Measurements from ENCODE around the gene S100A2. TPM values are rescaled to one million over a fixed set of nuclear protein-coding genes. Genes with fewer than 3 reads are reported as not detected.

S100A2 gene
- total and polyA plus RNA-seq, 2 donors from 2014 or later, result 152 to 416 TPM

DNA sequence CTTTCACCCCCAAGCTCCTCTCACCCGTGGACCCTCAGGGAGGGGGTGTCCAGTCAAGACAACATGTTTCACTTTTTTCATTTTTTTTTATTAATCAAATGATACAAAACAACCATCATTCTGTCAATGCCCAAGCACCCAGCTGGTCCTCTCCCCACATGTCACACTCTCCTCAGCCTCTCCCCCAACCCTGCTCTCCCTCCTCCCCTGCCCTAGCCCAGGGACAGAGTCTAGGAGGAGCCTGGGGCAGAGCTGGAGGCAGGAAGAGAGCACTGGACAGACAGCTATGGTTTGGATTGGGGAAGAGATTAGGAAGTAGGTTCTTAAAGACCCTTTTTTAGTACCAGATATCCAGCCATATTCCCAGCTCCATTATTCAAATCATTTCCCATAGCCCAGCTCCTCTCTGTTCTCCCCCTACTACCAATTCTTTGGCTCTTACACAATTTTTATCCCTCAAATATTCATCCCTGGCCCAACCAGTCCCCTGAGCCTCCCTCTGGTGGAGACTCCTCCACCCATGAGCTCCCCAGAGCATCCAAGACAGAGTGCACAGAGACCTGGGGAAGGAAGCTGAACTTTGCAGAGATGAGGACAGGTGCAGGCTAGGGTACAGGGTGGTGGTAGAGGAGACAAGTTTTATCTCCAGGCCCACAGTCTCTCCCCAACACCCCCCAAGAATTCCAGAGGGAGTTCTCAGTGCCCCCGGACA, 48.7 kb upstream of the S100A2 start:
- TF ChIP-seq CTCF (IDR thresholded peaks at IDR 0.05; ENCODE audit: borderline replicate concordance, extremely low read depth, insufficient read depth), result no peak
- FAIRE-seq (no peak), DNase-seq (peak in 1 of 5 donors; percentile 37)
- no peaks in the 10 kb centered on the region for H3K36me3 ChIP-seq (ENCODE audit: control insufficient read depth in 2 of 3, insufficient read depth in 3 of 3, low read length in 3 of 3)
- intact Hi-C loops (cut with DNase I), result no loop called here
- no peak overlapping the region for H3K4me3 ChIP-seq (ENCODE audit: low read length in 3 of 3)
- peaks cover 7 to 23% (median 20%) of the 10 kb centered on the region in 3 donors for H3K4me1 ChIP-seq (ENCODE audit: control insufficient read depth in 2 of 3, insufficient read depth in 2 of 3, low read depth in 1 of 3, low read length in 3 of 3)
- H3K27me3 ChIP-seq (ENCODE audit: control insufficient read depth, insufficient read depth, low read length), result no peaks in the 10 kb centered on the region
- H3K27ac ChIP-seq (ENCODE audit: low read depth in 2 of 2, low read length in 2 of 2), result no peak overlapping the region
- H3K9me3 ChIP-seq (ENCODE audit: control insufficient read depth in 2 of 3, insufficient read depth in 1 of 3, low read length in 3 of 3), result no peaks in the 10 kb centered on the region
- H3K9ac ChIP-seq (ENCODE audit: low read length in 3 of 3), result peak overlapping the region in 1 of 3 donors; percentile 10

GRCh38 chr1:153613406-153613805, 47.8 kb upstream of the S100A2 start:
- no peak for TF ChIP-seq CTCF (IDR thresholded peaks at IDR 0.05; ENCODE audit: borderline replicate concordance, extremely low read depth, insufficient read depth)
- Histone ChIP-seq H3K36me3 (ENCODE audit: control insufficient read depth in 2 of 3, insufficient read depth in 3 of 3, low read length in 3 of 3) (no peaks in the 10 kb centered on the region), H3K9me3 (ENCODE audit: control insufficient read depth in 2 of 3, insufficient read depth in 1 of 3, low read length in 3 of 3) (no peaks in the 10 kb centered on the region), H3K4me1 (ENCODE audit: control insufficient read depth in 2 of 3, insufficient read depth in 2 of 3, low read depth in 1 of 3, low read length in 3 of 3) (peaks cover 7 to 27% (median 23%) of the 10 kb centered on the region in 3 donors), H3K9ac (ENCODE audit: low read length in 3 of 3) (peak overlapping the region in 1 of 3 donors; percentile 92), H3K27ac (ENCODE audit: low read depth in 2 of 2, low read length in 2 of 2) (peak overlapping the region; percentile 82 to 90), H3K4me3 (ENCODE audit: low read length in 3 of 3) (peak overlapping the region in 1 of 3 donors; percentile 80), H3K27me3 (ENCODE audit: control insufficient read depth, insufficient read depth, low read length) (no peaks in the 10 kb centered on the region)
- DNase-seq (peak in 1 of 5 donors; percentile 29), FAIRE-seq (no peak)
- intact Hi-C loops (cut with DNase I), result no loop called here

DNA sequence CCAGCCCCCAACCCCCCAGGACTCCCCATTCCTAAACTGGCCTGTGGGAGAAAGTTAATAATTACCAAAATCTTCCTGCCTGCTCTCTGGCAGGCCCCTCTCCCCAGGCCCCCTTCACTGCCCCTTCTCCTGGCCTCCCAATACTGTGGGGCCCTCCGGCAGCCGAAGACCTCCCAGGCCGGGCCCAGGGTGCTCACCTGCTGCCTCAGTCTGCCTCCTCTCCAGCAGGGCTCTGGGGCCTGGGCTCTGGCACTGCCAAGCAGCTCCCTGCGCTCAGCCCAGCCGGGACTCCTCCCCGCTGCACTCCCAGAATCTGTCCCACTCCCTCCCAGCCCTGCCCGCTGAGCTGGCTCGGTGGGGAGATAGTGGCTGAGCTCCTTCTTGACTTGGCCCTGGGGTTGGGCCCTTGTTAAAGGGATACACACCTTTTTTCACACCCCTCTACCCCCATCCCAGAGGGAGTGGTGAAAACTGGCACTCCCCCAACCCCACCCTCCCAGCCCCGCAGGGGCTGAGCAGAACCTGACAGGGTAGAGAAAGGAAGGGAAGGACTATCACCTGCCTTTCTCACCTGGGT, 47.2 kb upstream of the S100A2 start, which contains the start of gene S100A16:
S100A16 (minus strand) TSS at position 383 of the 577 bp plus-strand sequence. CDS start 4,986 bp downstream, outside the sequence.
- H3K27ac ChIP-seq (ENCODE audit: low read depth in 2 of 2, low read length in 2 of 2), result peak within 1 kb of the TSS; percentile 82 to 90
- H3K9ac ChIP-seq (ENCODE audit: low read length in 3 of 3), result peak within 1 kb of the TSS; percentile 5 to 92 (median 78)
- H3K4me1 ChIP-seq (ENCODE audit: control insufficient read depth in 2 of 3, insufficient read depth in 2 of 3, low read depth in 1 of 3, low read length in 3 of 3), result peaks cover 7 to 28% (median 24%) of the 10 kb centered on the region in 3 donors
- intact Hi-C loops (cut with DNase I), result no loop called here
- DNase-seq (peak; percentile 75 to 93 (median 86)), FAIRE-seq (no peak)
- TF ChIP-seq CTCF (IDR thresholded peaks at IDR 0.05; ENCODE audit: borderline replicate concordance, extremely low read depth, insufficient read depth), result no peak
- no peaks in the 10 kb centered on the region for H3K27me3 ChIP-seq (ENCODE audit: control insufficient read depth, insufficient read depth, low read length)
- no peaks in the 10 kb centered on the region for H3K9me3 ChIP-seq (ENCODE audit: control insufficient read depth in 2 of 3, insufficient read depth in 1 of 3, low read length in 3 of 3)
- H3K4me3 ChIP-seq (ENCODE audit: low read length in 3 of 3), result peak within 1 kb of the TSS; percentile 59 to 81 (median 80)
- H3K36me3 ChIP-seq (ENCODE audit: control insufficient read depth in 2 of 3, insufficient read depth in 3 of 3, low read length in 3 of 3), result no peaks in the 10 kb centered on the region
